Central memory CD4-positive, alpha-beta T cell (primary cell): Measurements from ENCODE around the gene NDUFB5.
"Not testable (repeated sequence)": the region's sequence is repeated elsewhere in the genome, so short reads cannot be mapped to it uniquely, and the experiment has no call there.

Experiments used
- DNase-seq: peaks from one replicate; pipeline ENCODE4 v3.0.0; 2022

NDUFB5 gene

GRCh38 chr3:179640469-179640868 lies 35.9 kb downstream of the NDUFB5 start:
- DNase-seq, result no peak

GRCh38 chr3:179642871-179643270 lies 38.3 kb downstream of the NDUFB5 start:
- no peak for DNase-seq

- DNase-seq, result not testable (repeated sequence)
Observed at GRCh38 chr3:179643837-179644236, 39.2 kb downstream of the NDUFB5 start.

GRCh38 chr3:179646177-179646576 lies 41.6 kb downstream of the NDUFB5 start:
- no peak for DNase-seq

GRCh38 chr3:179651687-179652446 lies 47.3 kb downstream of the NDUFB5 start:
- DNase-seq, result no peak

- peak; percentile 59 for DNase-seq
Observed at GRCh38 chr3:179652447-179653095, 48.0 kb downstream of the NDUFB5 start, which contains the start of gene USP13. USP13 (plus strand) TSS chr3:179653040; CDS start chr3:179653226, 186 bp downstream.

GRCh38 chr3:179653096-179653797 lies 48.7 kb downstream of the NDUFB5 start:
- DNase-seq, result peak; percentile 63

- no peak for DNase-seq
Observed at GRCh38 chr3:179655236-179655635, 50.6 kb downstream of the NDUFB5 start.

GRCh38 chr3:179658606-179659005 lies 54.0 kb downstream of the NDUFB5 start:
- no peak for DNase-seq

GRCh38 chr3:179660872-179661271 lies 56.3 kb downstream of the NDUFB5 start:
- DNase-seq, result no peak

GRCh38 chr3:179661777-179662176 lies 57.2 kb downstream of the NDUFB5 start:
- DNase-seq, result no peak

GRCh38 chr3:179663093-179663492 lies 58.5 kb downstream of the NDUFB5 start:
- no peak for DNase-seq

- DNase-seq, result no peak
Observed at GRCh38 chr3:179666030-179666429, 61.4 kb downstream of the NDUFB5 start.

- no peak for DNase-seq
Observed at GRCh38 chr3:179666436-179667035, 61.9 kb downstream of the NDUFB5 start.

GRCh38 chr3:179668429-179668828 lies 63.8 kb downstream of the NDUFB5 start:
- DNase-seq, result no peak

GRCh38 chr3:179670311-179670710 lies 65.7 kb downstream of the NDUFB5 start:
- no peak for DNase-seq

GRCh38 chr3:179671309-179671708 lies 66.7 kb downstream of the NDUFB5 start:
- no peak for DNase-seq

- no peak for DNase-seq
Observed at GRCh38 chr3:179671747-179672242, 67.2 kb downstream of the NDUFB5 start.

GRCh38 chr3:179672918-179673317 lies 68.3 kb downstream of the NDUFB5 start:
- no peak for DNase-seq

GRCh38 chr3:179673523-179673922 lies 68.9 kb downstream of the NDUFB5 start:
- no peak for DNase-seq

- DNase-seq, result no peak
Observed at GRCh38 chr3:179676081-179676480, 71.5 kb downstream of the NDUFB5 start.
